SK-N-SH treated with all-trans-retinoic acid at 6 μM for 48 hours (cell line): ENCODE measurements around the gene CIC.

Source experiments
- ARNTL ChIP-seq: fragments of 450-650 bp; formaldehyde crosslinking; IDR thresholded peaks from 2 replicates; pipeline ENCODE4 v1.5.0; 2020; ENCODE audit warnings: low read depth, mild to moderate bottlenecking, moderate library complexity, borderline replicate concordance
- ZFP30 ChIP-seq: fragments of 450-650 bp; formaldehyde crosslinking; IDR thresholded peaks from 2 replicates; pipeline ENCODE4 v1.5.0; 2022; ENCODE audit warnings: mild to moderate bottlenecking, moderate library complexity
- TF ChIP-seq, protein P1 (sequence below): fragments of 250-450 bp; sonication (Bioruptor Pico); IDR thresholded peaks from 2 replicates; pipeline ENCODE4 v1.5.1; 2020; ENCODE audit warnings: low read depth, mild to moderate bottlenecking, moderate library complexity

DNA sequence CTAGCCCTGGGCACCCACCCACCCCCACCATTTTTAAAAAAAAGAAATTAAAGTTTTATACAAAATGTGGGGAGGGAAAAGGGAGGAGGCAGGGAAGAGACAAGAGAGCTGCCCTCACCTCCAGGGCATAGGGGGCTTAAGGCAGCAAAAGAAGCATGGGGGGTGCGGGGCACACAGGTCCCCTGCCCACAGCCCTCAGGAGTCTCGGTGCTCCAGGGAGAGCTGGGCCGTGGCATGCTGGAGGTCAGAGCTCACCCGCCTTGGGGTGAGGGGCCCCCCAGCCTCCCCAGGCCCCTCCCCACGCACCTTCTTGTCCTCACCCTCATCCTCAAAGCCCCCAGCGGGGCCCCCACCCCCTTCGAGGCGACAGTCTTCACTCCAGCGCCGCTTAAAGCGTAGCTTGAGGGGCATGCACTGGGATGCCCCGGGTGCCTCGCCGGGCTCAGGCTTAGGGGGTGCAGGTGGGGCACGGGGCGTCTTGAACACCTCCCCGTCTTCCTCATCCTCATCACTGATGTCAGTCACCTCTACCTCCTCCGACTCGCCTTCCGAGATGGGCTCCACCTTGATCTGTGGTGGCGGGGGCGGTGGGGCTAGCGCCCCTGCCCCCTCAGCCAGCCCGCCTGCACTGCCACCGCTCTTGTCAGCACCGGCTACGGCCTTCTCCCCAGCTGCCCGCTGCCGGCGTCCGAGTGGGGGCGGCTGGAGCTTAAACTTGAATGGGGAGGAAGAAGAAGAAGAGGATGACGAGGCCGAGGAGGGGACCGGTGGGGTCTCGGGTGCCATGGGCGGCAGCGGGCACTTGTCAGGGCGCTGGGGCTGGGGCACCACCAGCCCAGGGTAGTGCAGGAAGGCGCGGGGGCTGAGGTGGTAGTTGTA, 20.5 kb upstream of the CIC start:
- TF ChIP-seq ARNTL (CRISPR knock-in tag), result no peak
- TF ChIP-seq ZFP30 (CRISPR knock-in tag), result no peak
- TF ChIP-seq, protein P1, sequence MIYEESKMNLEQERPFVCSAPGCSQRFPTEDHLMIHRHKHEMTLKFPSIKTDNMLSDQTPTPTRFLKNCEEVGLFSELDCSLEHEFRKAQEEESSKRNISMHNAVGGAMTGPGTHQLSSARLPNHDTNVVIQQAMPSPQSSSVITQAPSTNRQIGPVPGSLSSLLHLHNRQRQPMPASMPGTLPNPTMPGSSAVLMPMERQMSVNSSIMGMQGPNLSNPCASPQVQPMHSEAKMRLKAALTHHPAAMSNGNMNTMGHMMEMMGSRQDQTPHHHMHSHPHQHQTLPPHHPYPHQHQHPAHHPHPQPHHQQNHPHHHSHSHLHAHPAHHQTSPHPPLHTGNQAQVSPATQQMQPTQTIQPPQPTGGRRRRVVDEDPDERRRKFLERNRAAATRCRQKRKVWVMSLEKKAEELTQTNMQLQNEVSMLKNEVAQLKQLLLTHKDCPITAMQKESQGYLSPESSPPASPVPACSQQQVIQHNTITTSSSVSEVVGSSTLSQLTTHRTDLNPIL (CRISPR knock-in tag), result no peak
